Measurements from ENCODE around the gene CREB5. TPM values are rescaled to one million over a fixed set of nuclear protein-coding genes. Genes with fewer than 3 reads are reported as not detected.

Gene CREB5
- total RNA-seq, 6 donors from 2014 or later = 8.3 to 34.6 (median 15.3) TPM

DNA sequence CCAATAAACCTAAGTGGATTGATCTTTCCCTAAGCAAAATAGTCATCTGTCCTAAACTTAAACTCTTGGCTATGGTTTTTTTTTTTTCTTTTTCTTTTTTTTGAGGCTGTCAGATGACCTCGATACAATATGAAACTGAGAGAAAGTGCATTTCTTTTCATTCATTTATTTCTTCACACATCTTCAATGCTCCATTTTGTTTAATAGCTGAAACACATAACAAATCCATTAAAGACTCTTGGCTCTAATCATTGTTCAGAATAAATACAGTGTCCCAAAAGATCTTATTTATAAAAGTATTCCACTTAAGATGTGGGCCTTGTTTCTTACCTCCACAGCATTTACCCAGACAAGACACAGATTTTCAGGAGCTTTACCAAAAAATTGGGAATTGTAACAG, 350.3 kb downstream of the CREB5 start:
- Histone ChIP-seq H3K9me3 (no peaks in the 10 kb centered on the region), H3K4me3 (no peak overlapping the region), H3K36me3 (no peaks in the 10 kb centered on the region), H3K27me3 (no peaks in the 10 kb centered on the region), H3K27ac (no peak overlapping the region), H3K4me1 (no peaks in the 10 kb centered on the region)
- TF ChIP-seq POLR2AphosphoS5 (IDR thresholded peaks at IDR 0.05) = no peak
- TF ChIP-seq EP300 (IDR thresholded peaks at IDR 0.05) = no peak
- no peak for TF ChIP-seq POLR2A (IDR thresholded peaks at IDR 0.05)
- TF ChIP-seq, protein P1, sequence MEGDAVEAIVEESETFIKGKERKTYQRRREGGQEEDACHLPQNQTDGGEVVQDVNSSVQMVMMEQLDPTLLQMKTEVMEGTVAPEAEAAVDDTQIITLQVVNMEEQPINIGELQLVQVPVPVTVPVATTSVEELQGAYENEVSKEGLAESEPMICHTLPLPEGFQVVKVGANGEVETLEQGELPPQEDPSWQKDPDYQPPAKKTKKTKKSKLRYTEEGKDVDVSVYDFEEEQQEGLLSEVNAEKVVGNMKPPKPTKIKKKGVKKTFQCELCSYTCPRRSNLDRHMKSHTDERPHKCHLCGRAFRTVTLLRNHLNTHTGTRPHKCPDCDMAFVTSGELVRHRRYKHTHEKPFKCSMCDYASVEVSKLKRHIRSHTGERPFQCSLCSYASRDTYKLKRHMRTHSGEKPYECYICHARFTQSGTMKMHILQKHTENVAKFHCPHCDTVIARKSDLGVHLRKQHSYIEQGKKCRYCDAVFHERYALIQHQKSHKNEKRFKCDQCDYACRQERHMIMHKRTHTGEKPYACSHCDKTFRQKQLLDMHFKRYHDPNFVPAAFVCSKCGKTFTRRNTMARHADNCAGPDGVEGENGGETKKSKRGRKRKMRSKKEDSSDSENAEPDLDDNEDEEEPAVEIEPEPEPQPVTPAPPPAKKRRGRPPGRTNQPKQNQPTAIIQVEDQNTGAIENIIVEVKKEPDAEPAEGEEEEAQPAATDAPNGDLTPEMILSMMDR (IDR thresholded peaks at IDR 0.05) = no peak
- ATAC-seq (ENCODE audit: low FRiP score in 2 of 2) (no peak), DNase-seq (no peak)
- 83 to 89% methylated on average over 1 of the region's 1 CpG for WGBS, 2 donors

DNA sequence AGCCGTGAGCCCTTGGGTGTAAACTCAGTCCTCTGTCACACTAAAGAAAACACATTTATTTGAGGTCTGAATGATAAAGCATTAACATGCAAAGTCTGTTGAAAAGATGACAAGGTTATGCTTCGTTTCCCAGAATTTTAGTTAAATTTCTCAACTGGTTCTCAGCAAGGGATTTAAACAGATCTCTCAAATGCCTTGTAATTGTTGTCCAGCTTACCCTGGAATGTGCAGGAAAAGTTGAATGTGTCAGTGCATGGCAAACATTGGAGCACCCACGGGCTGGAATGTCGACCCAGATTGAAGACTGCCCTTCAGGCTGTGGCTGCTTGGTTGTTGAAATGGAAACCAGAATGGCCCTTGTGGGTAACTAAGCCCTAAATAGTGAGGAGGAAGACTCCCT, 354.0 kb downstream of the CREB5 start:
- WGBS, 2 donors = 74 to 84% methylated on average over 4 of the region's 4 CpGs
- no peak for TF ChIP-seq POLR2A (IDR thresholded peaks at IDR 0.05)
- H3K9me3 ChIP-seq = no peaks in the 10 kb centered on the region
- no peak overlapping the region for H3K4me3 ChIP-seq
- DNase-seq (no peak), ATAC-seq (ENCODE audit: low FRiP score in 2 of 2) (no peak)
- no peaks in the 10 kb centered on the region for H3K36me3 ChIP-seq
- H3K4me1 ChIP-seq = no peaks in the 10 kb centered on the region
- no peaks in the 10 kb centered on the region for H3K27me3 ChIP-seq
- H3K27ac ChIP-seq = no peak overlapping the region

DNA sequence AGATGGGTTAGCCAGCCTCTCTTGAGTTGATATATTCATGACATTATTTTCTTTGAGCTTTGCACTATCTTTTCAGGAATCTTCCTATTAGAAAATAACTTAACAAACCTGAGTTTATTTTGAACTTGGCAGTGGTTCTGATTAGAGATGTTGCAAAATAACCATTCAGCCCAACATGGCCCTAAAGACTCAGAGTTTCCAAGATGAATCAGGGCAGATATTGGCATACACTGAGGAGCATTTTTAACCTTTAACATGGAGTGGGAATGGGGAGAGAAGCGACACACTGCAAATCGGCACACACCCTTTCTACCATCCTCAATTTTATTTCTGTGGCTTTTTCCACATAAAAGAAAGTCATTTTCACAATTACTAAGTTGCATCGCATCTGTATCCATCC, 355.0 kb downstream of the CREB5 start:
- Histone ChIP-seq H3K4me3 (no peak overlapping the region), H3K36me3 (no peaks in the 10 kb centered on the region), H3K27me3 (no peaks in the 10 kb centered on the region), H3K4me1 (no peaks in the 10 kb centered on the region), H3K9me3 (no peaks in the 10 kb centered on the region), H3K27ac (no peak overlapping the region)
- 90 to 91% methylated on average over 3 of the region's 3 CpGs for WGBS, 2 donors
- no peak for TF ChIP-seq POLR2AphosphoS5 (IDR thresholded peaks at IDR 0.05)
- DNase-seq (no peak), ATAC-seq (ENCODE audit: low FRiP score in 2 of 2) (peak in 1 of 2 donors; percentile 77)

DNA sequence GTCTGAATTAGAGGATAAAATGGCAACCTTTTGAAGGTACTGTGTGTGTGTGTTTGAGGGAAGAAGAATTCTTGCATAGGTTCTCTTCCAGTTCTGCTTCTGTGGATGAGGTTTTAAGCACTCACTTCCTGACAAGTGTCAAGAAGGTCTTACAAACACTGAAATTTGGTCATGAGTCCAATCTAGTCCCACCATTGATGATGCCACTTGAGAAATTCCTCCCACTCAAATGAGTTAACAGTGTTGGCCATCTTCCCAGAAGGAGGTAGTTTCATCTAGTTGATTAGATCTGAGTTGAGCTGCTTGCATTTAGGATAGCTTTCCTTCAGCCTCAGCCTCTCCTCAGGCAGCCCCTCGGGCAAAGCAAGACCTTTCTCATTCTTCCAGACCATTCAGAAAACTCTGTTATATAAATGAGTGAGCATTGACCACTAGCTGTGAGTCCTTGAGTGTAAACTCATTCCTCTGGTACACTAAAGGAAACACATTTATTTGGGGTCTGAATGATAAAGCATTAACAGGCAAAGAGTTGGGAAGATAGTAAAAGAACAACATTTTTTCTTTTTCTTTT, 356.3 kb downstream of the CREB5 start:
- no peaks in the 10 kb centered on the region for H3K27me3 ChIP-seq
- H3K4me1 ChIP-seq = no peaks in the 10 kb centered on the region
- DNase-seq = no peak
- no peak for TF ChIP-seq POLR2AphosphoS5 (IDR thresholded peaks at IDR 0.05)
- TF ChIP-seq POLR2A (IDR thresholded peaks at IDR 0.05) = no peak
- TF ChIP-seq EP300 (IDR thresholded peaks at IDR 0.05) = no peak
- TF ChIP-seq, protein P1 (IDR thresholded peaks at IDR 0.05) = no peak
- 53 to 80% methylated on average over 1 of the region's 1 CpG for WGBS, 2 donors
- H3K9me3 ChIP-seq = no peaks in the 10 kb centered on the region
- H3K27ac ChIP-seq = no peak overlapping the region
- ATAC-seq (ENCODE audit: low FRiP score in 2 of 2) = peak in 1 of 2 donors; percentile 34
- no peaks in the 10 kb centered on the region for H3K36me3 ChIP-seq
- no peak overlapping the region for H3K4me3 ChIP-seq

DNA sequence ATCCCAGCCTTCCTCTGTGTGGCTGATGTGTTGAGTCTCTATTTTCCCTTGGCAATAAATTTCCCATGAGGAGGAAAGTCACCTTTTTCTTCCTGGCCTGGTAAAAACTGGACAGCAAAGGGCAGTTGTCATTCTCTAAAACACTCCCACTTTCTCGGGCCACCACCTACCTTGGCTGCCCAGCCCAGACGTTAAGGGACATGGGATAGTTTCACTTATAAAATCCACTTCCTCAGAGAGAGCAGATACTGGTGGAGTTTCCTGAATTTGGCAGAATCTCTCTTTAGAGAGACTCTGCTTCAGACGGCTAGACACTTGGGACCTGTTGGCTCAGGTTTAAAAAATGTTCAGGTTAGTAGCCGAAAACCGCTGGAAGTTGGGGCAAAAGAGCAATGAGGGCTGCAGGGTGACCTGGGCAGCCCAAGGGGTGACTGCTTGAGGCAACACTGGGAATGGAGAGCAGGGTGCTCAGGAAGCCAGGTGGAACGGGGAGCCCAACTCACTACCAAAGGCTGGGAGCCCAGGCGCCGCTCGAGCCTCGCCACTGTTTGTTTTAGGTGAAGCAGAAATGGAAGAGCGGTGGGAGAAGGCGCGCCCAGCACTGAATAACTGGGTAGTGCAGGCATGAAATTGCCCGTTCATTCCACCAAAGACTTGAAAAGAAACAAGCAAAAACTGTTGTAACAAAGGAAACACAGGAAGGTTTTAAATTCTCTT, 359.7 kb downstream of the CREB5 start:
- peak in 1 of 2 donors; percentile 65 for DNase-seq
- TF ChIP-seq EP300 (IDR thresholded peaks at IDR 0.05) (no peak), POLR2AphosphoS5 (IDR thresholded peaks at IDR 0.05) (no peak), POLR2A (IDR thresholded peaks at IDR 0.05) (no peak)
- TF ChIP-seq, protein P1 (IDR thresholded peaks at IDR 0.05) = no peak
- no peaks in the 10 kb centered on the region for H3K36me3 ChIP-seq
- peak in 1 of 2 donors; percentile 26 for ATAC-seq (ENCODE audit: low FRiP score in 2 of 2)
- H3K9me3 ChIP-seq = no peaks in the 10 kb centered on the region
- H3K27me3 ChIP-seq = no peaks in the 10 kb centered on the region
- 74 to 81% methylated on average over 14 of the region's 14 CpGs for WGBS, 2 donors
- H3K4me3 ChIP-seq = no peak overlapping the region
- H3K27ac ChIP-seq = no peak overlapping the region
- H3K4me1 ChIP-seq = no peaks in the 10 kb centered on the region
